Measurements from ENCODE around the gene MYBL2. TPM values are rescaled to one million over a fixed set of nuclear protein-coding genes. Genes with fewer than 3 reads are reported as not detected.

The MYBL2 gene
- total RNA-seq = 24.5 and 28.0 TPM in 2 replicates

GRCh38 chr20:43666376-43667328 is at the start of gene MYBL2:
Gene MYBL2, plus strand, starts transcription at chr20:43667114. Its CDS starts 170 bp downstream, at chr20:43667284.

GRCh38 chr20:43726811-43727338 is 60.0 kb downstream of the MYBL2 start, which contains the start of gene GTSF1L:
Gene GTSF1L, minus strand, starts transcription at chr20:43727002. Its CDS starts 308 bp downstream, at chr20:43726694.

Other genes starting within 250 kb of the MYBL2 start
- gene SRSF6, start 209.2 kb upstream of the MYBL2 start, total RNA-seq = 58.7 and 67.9 TPM in 2 replicates
- 5.2 and 5.6 TPM in 2 replicates for gene L3MBTL1, start 159.4 kb upstream of the MYBL2 start, total RNA-seq
- gene SGK2, start 108.1 kb upstream of the MYBL2 start, total RNA-seq = 0.67 TPM in 1 of 2 replicates, not detected in the other
- gene IFT52, start 76.2 kb upstream of the MYBL2 start, total RNA-seq = 42.3 and 49.0 TPM in 2 replicates
- gene GTSF1L, start 59.9 kb downstream of the MYBL2 start, total RNA-seq = not detected in 2 replicates
- gene TOX2, start 247.7 kb downstream of the MYBL2 start, total RNA-seq = 3.9 and 4.2 TPM in 2 replicates

All from vein endothelial cell (primary cell).